GM12878 (cell line): ENCODE data around the gene MBNL3. TPM values are rescaled to one million over a fixed set of nuclear protein-coding genes. Genes with fewer than 3 reads are reported as not detected.

Experiments
- ATAC-seq: fragments of 200-7000 bp; cut with Tn5 transposase; 3 replicates; pipeline ENCODE4 v1.9.1; 2020; ENCODE audit warnings: mild to moderate bottlenecking, moderate library complexity
- BruUV-seq: library from RNA; stranded (reverse); fragments of 400-500 nt; replicated peaks from 2 replicates; lab custom pipeline; 2021; lab: Mats Ljungman, UMichigan
- CTCF ChIA-PET: fragments of 300-600 bp; sonication (Branson Sonifier 250); formaldehyde crosslinking; extraction: SDS; loops from one replicate; lab custom pipeline; 2021; ENCODE audit warnings: inconsistent platforms; lab: Yijun Ruan, JAX
- POLR2A ChIA-PET: fragments of 350-600 bp; formaldehyde crosslinking; extraction: SDS; loops from one replicate; lab custom pipeline; 2021; ENCODE audit warnings: inconsistent platforms; lab: Charles Lee
- RAD21 ChIA-PET: fragments of 300-600 bp; sonication (Branson Sonifier 250); formaldehyde crosslinking; loops from one replicate; lab custom pipeline; 2023; ENCODE audit warnings: antibody characterized with exemption; ENCODE audit not compliant: unreplicated experiment; lab: Charles Lee
- SMC1A ChIA-PET: fragments of 300-600 bp; sonication (Branson Sonifier 250); formaldehyde crosslinking; loops from one replicate; lab custom pipeline; 2023; ENCODE audit not compliant: unreplicated experiment, uncharacterized antibody; lab: Charles Lee
- DNase-seq: peaks from one replicate; pipeline ENCODE4 v3.0.0-alpha.2; 2011; ENCODE audit warnings: low read depth, low spot score
- FAIRE-seq: peaks from 3 replicates; lab custom pipeline; 2011; peaks lifted over from hg19 to GRCh38; lab: Jason Lieb, UNC
- H2AFZ ChIP-seq: 2 replicates; pipeline ENCODE4 v1.6.0; 2011; ENCODE audit warnings: low read depth, low read length, control low read depth; ENCODE audit not compliant: control insufficient read depth
- H3K27ac ChIP-seq: 2 replicates; pipeline ENCODE4 v1.5.1; 2011; ENCODE audit warnings: control low read depth; ENCODE audit not compliant: control insufficient read depth, insufficient read depth
- H3K27me3 ChIP-seq, 2 experiments: replicated peaks in 1 of 2; 2 replicates each; pipeline versions ENCODE4 v1.6.0 to v1.6.1; 2011; ENCODE audit warnings: low read length in 1 of 2; ENCODE audit not compliant: control insufficient read depth in 2 of 2, insufficient read depth in 2 of 2
- H3K36me3 ChIP-seq, 2 experiments: 2 replicates each; pipeline ENCODE4 v1.5.1; 2011; ENCODE audit warnings: low read length in 1 of 2; ENCODE audit not compliant: control insufficient read depth in 2 of 2, insufficient read depth in 2 of 2
- H3K4me1 ChIP-seq: 2 replicates; pipeline ENCODE4 v1.6.1; 2011; ENCODE audit warnings: mild to moderate bottlenecking, low read length, moderate library complexity, mixed read lengths; ENCODE audit not compliant: control insufficient read depth, insufficient read depth
- H3K4me2 ChIP-seq: 2 replicates; pipeline ENCODE4 v1.6.0; 2011; ENCODE audit warnings: control low read depth; ENCODE audit not compliant: control insufficient read depth, insufficient read depth
- H3K4me3 ChIP-seq: fragments of 200-600 bp; sonication (generic); 2 replicates; pipeline ENCODE4 v1.5.1; 2016
- H3K79me2 ChIP-seq: 2 replicates; pipeline ENCODE4 v1.6.0; 2011; ENCODE audit warnings: low read length; ENCODE audit not compliant: control insufficient read depth, insufficient read depth
- H3K9ac ChIP-seq: 2 replicates; pipeline ENCODE4 v1.8.0; 2011; ENCODE audit warnings: low read length, control low read depth, mixed read lengths; ENCODE audit not compliant: control insufficient read depth, insufficient read depth
- H3K9me3 ChIP-seq: replicated peaks from 3 replicates; pipeline ENCODE4 v1.5.1; 2011; ENCODE audit warnings: mild to moderate bottlenecking, low read length; ENCODE audit not compliant: control insufficient read depth, insufficient read depth
- H4K20me1 ChIP-seq: 2 replicates; pipeline ENCODE4 v1.6.0; 2011; ENCODE audit not compliant: control insufficient read depth, insufficient read depth
- BHLHE40 ChIP-seq, 2 experiments: fragments of 450-650 bp in 1 of 2; IDR thresholded peaks; 2 replicates each; pipeline ENCODE4 v1.6.1; 2011 to 2017; ENCODE audit warnings: low read depth in 2 of 2, borderline replicate concordance in 1 of 2, improper control_type of control experiment in 1 of 2, low read length in 1 of 2, mild to moderate bottlenecking in 1 of 2
- BRCA1 ChIP-seq: IDR thresholded peaks from 2 replicates; pipeline ENCODE4 v1.6.1; 2011; ENCODE audit warnings: low read depth, low read length, improper control_type of control experiment
- EED ChIP-seq: sonication (generic); IDR thresholded peaks from 2 replicates; pipeline ENCODE4 v1.6.1; 2016; ENCODE audit warnings: antibody characterized with exemption, low read depth
- FOXK2 ChIP-seq: fragments of 450-650 bp; IDR thresholded peaks from 2 replicates; pipeline ENCODE4 v1.6.1; 2017; ENCODE audit warnings: mild to moderate bottlenecking, moderate library complexity
- NFXL1 ChIP-seq: fragments of 450-650 bp; IDR thresholded peaks from 2 replicates; pipeline ENCODE4 v1.6.1; 2017; ENCODE audit warnings: antibody characterized with exemption, mild to moderate bottlenecking, borderline replicate concordance
- NFYB ChIP-seq: IDR thresholded peaks from 2 replicates; pipeline ENCODE4 v1.6.1; 2011; ENCODE audit warnings: low read depth, mild to moderate bottlenecking, low read length, improper control_type of control experiment, moderate library complexity; ENCODE audit not compliant: insufficient read depth
- NR2C2 ChIP-seq: IDR thresholded peaks from 2 replicates; pipeline ENCODE4 v1.6.1; 2011; ENCODE audit warnings: borderline replicate concordance, low read depth; ENCODE audit not compliant: control insufficient read depth, insufficient read length
- RBBP5 ChIP-seq: fragments of 200-600 bp; sonication (generic); conservative IDR thresholded peaks from 2 replicates; pipeline ENCODE4 v1.6.1; 2016
- WGBS: methylation state at CpG from one replicate; pipeline ENCODE4 v1.1.6; 2016; ENCODE audit warnings: low lambda C conversion rate; ENCODE audit not compliant: insufficient replicate concordance, insufficient coverage; ENCODE audit errors: missing lambda C conversion rate; 5-methylcytosine and 5-hydroxymethylcytosine counted together
- in situ Hi-C: fragments of 300-500 bp; cut with MboI; formaldehyde crosslinking; loops from 9 replicates; pipeline ENCODE4 v1.14.3; 2018; ENCODE audit warnings: mixed read lengths
- intact Hi-C: fragments of 100-400 bp; cut with micrococcal nuclease; formaldehyde crosslinking; loops from one replicate; pipeline ENCODE4 v1.14.2; 2022; ENCODE audit not compliant: unreplicated experiment
- polyA plus RNA-seq, 11 experiments: library from polyadenylated mRNA; depleted of rRNA in 4 of 11; unstranded in 6 of 11; stranded (reverse) in 5 of 11; fragments of >200 nt; fragmentation: Nextera tagmentation in 4 of 11; fragmentation: Illumina TruSeq in 1 of 11; extraction: Ambion mirVana in 4 of 11; extraction: Trizol in 1 of 11; gene quantifications; 1 replicate in 1 of 11; 2 replicates in 10 of 11; pipeline versions ENCODE4 v1.2.1 to v1.2.3, GENCODE V29; 2011 to 2016; ENCODE audit warnings: inconsistent platforms in 2 of 11, missing spikeins in 2 of 11, low read depth in 1 of 11
- total RNA-seq, 4 experiments: library from RNA; depleted of rRNA in 3 of 4; stranded (reverse); fragments of >200 nt in 3 of 4; fragmentation: Illumina TruSeq in 1 of 4; extraction: Trizol in 1 of 4; gene quantifications; 2 replicates each; pipeline versions ENCODE4 v1.2.1 to v1.2.3, GENCODE V29; 2013 to 2021
- TF ChIP-seq, protein P1 (sequence below): fragments of 450-650 bp; formaldehyde crosslinking; IDR thresholded peaks from 2 replicates; pipeline ENCODE4 v1.5.0; 2022; ENCODE audit warnings: mild to moderate bottlenecking, missing genetic modification characterization
- TF ChIP-seq, protein P2 (sequence below): IDR thresholded peaks from 2 replicates; pipeline ENCODE4 v1.6.1; 2011; ENCODE audit warnings: low read depth, low read length, improper control_type of control experiment, borderline replicate concordance
- TF ChIP-seq, protein P3 (sequence below): fragments of 450-650 bp; IDR thresholded peaks from 2 replicates; pipeline ENCODE4 v1.6.1; 2016; ENCODE audit warnings: mild to moderate bottlenecking

The MBNL3 gene
- total and polyA plus RNA-seq, 10 of the 15 experiments (the other 5 are each of a cell fraction or from before 2014, with no cell fraction given) = 3.4 to 33.1 (median 12.6) TPM

DNA sequence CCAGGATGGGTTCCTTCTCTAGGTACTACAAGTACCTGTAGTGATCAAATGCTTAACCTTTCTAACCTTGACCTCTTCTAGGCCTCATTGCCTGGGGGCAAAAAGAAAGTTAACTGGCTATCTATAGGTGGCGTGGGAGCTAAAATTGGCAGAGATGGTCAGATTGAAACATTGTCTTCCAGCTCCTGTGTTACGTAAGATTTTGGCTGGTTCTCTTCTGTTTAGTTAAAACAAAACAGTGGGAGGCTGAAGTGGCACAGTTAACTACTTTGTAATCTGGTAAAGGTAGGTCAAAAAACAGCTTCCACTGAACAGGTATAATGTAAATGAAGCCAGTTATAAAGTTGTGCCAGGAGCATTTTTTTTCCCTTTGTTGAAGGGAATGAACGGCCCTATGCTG, 115.2 kb downstream of the MBNL3 start:
- ChIA-PET SMC1A (interaction anchor here (1.3 kb wide), 1 partner anchor 21 kb away, joined by 3 read pairs; no protein-coding TSS in a partner anchor), RAD21 (no interaction called here), POLR2A (no interaction called here), CTCF (no interaction called here)
- no peak for ATAC-seq
- no peak for DNase-seq
- intact Hi-C loops = no loop called here
- H4K20me1 ChIP-seq = no peaks in the 10 kb centered on the region
- H3K27me3 ChIP-seq = no peaks in the 10 kb centered on the region
- no peak overlapping the region for H3K27ac ChIP-seq
- H3K79me2 ChIP-seq = no peaks in the 10 kb centered on the region
- no peak overlapping the region for H2AFZ ChIP-seq
- FAIRE-seq = no peak
- 67% methylated on average over 3 of the region's 3 CpGs for WGBS
- no peak overlapping the region for H3K4me2 ChIP-seq
- TF ChIP-seq BRCA1 = no peak
- TF ChIP-seq EED = no peak
- BruUV-seq = no TSS peak
- no peak overlapping the region for H3K4me3 ChIP-seq
- no peak overlapping the region for H3K9ac ChIP-seq
- H3K4me1 ChIP-seq = no peaks in the 10 kb centered on the region
- H3K9me3 ChIP-seq = no peaks in the 10 kb centered on the region
- H3K36me3 ChIP-seq = no peaks in the 10 kb centered on the region
- in situ Hi-C loops = no loop called here

DNA sequence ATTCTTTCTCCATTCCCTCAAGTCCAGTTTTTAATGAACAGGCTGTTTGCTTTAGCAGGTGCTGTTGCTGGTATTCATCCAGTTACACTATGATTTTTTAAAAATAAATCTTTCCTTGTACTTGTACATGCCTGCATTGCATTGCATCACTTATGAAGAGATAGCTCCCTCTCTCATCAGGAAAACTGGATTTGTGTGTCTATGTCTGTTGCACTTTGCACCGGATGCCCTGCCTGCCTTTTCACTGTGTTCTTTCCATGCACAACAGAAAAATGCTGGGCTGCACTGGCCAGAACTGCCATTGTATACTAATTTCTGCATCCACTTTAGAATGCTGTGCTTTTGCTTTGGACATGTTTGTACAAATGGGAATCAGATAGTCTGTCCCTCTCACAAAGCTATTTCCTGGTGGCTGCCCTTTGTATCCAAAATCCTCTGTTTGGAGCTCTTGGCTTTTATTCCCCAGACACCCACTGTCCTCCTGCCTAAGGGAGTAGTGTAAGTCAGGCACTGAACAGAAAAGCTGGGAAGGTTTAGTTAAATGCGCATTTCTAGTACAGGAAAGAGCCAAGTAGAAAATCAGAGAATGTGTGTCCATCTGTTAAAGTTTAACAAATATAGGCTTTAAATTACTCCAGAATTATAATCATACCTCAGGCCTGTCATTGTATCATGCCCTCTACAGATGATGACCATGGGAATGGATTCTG, 119.1 kb downstream of the MBNL3 start:
- ChIA-PET SMC1A (no interaction called here), CTCF (no interaction called here), RAD21 (no interaction called here), POLR2A (no interaction called here)
- in situ Hi-C loops (no loop called here), intact Hi-C loops (no loop called here)
- Histone ChIP-seq H3K27me3 (no peaks in the 10 kb centered on the region), H3K27ac (no peak overlapping the region), H3K79me2 (no peaks in the 10 kb centered on the region), H2AFZ (no peak overlapping the region), H3K4me1 (no peaks in the 10 kb centered on the region), H3K4me2 (no peak overlapping the region), H3K4me3 (no peak overlapping the region), H3K36me3 (no peaks in the 10 kb centered on the region), H4K20me1 (no peaks in the 10 kb centered on the region), H3K9me3 (no peaks in the 10 kb centered on the region), H3K9ac (no peak overlapping the region)
- no peak for DNase-seq
- FAIRE-seq = no peak
- ATAC-seq = no peak
- BruUV-seq = no TSS peak
- WGBS = 47% methylated on average over 2 of the region's 2 CpGs
- TF ChIP-seq FOXK2 (no peak), NFXL1 (no peak), BHLHE40 (IDR thresholded peaks at IDR 0.05; ENCODE audit: borderline replicate concordance in 1 of 2, low read depth in 2 of 2, low read length in 1 of 2) (no peak), RBBP5 (no peak), NR2C2 (no peak), NFYB (no peak)
- TF ChIP-seq, protein P1, sequence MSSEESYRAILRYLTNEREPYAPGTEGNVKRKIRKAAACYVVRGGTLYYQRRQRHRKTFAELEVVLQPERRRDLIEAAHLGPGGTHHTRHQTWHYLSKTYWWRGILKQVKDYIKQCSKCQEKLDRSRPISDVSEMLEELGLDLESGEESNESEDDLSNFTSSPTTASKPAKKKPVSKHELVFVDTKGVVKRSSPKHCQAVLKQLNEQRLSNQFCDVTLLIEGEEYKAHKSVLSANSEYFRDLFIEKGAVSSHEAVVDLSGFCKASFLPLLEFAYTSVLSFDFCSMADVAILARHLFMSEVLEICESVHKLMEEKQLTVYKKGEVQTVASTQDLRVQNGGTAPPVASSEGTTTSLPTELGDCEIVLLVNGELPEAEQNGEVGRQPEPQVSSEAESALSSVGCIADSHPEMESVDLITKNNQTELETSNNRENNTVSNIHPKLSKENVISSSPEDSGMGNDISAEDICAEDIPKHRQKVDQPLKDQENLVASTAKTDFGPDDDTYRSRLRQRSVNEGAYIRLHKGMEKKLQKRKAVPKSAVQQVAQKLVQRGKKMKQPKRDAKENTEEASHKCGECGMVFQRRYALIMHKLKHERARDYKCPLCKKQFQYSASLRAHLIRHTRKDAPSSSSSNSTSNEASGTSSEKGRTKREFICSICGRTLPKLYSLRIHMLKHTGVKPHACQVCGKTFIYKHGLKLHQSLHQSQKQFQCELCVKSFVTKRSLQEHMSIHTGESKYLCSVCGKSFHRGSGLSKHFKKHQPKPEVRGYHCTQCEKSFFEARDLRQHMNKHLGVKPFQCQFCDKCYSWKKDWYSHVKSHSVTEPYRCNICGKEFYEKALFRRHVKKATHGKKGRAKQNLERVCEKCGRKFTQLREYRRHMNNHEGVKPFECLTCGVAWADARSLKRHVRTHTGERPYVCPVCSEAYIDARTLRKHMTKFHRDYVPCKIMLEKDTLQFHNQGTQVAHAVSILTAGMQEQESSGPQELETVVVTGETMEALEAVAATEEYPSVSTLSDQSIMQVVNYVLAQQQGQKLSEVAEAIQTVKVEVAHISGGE (CRISPR knock-in tag) = no peak
- TF ChIP-seq, protein P2, sequence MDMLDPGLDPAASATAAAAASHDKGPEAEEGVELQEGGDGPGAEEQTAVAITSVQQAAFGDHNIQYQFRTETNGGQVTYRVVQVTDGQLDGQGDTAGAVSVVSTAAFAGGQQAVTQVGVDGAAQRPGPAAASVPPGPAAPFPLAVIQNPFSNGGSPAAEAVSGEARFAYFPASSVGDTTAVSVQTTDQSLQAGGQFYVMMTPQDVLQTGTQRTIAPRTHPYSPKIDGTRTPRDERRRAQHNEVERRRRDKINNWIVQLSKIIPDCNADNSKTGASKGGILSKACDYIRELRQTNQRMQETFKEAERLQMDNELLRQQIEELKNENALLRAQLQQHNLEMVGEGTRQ = no peak
- TF ChIP-seq, protein P3, sequence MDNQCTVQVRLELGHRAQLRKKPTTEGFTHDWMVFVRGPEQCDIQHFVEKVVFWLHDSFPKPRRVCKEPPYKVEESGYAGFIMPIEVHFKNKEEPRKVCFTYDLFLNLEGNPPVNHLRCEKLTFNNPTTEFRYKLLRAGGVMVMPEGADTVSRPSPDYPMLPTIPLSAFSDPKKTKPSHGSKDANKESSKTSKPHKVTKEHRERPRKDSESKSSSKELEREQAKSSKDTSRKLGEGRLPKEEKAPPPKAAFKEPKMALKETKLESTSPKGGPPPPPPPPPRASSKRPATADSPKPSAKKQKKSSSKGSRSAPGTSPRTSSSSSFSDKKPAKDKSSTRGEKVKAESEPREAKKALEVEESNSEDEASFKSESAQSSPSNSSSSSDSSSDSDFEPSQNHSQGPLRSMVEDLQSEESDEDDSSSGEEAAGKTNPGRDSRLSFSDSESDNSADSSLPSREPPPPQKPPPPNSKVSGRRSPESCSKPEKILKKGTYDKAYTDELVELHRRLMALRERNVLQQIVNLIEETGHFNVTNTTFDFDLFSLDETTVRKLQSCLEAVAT = no peak
